Stimulated activated CD4-positive, alpha-beta T cell treated with anti-CD3 and anti-CD28 coated beads, Interleukin-12 subunit alpha, Interleukin-12 subunit beta, amount 100 ng/mL, for 48 hours (primary cell): Measurements from ENCODE around the gene PSMG3.

ENCODE experiments used
- DNase-seq, 3 donors: peaks; one replicate each; pipeline ENCODE4 v3.0.0-alpha.2; 2020; ENCODE audit warnings: low read depth in 2 of 3, low spot score in 1 of 3

Gene PSMG3

GRCh38 chr7:1545417-1546246, 24.2 kb downstream of the PSMG3 start:
- no peak for DNase-seq

- DNase-seq = no peak
Measured at GRCh38 chr7:1544896-1545416, 24.9 kb downstream of the PSMG3 start.

- DNase-seq = no peak
Measured at GRCh38 chr7:1544178-1544895, 25.5 kb downstream of the PSMG3 start.

GRCh38 chr7:1543826-1544177, 26.0 kb downstream of the PSMG3 start:
- DNase-seq = no peak

- DNase-seq = no peak
Measured at GRCh38 chr7:1542841-1543747, 26.7 kb downstream of the PSMG3 start.

- no peak for DNase-seq
Measured at GRCh38 chr7:1542329-1542728, 27.5 kb downstream of the PSMG3 start.

GRCh38 chr7:1541431-1542162, 28.2 kb downstream of the PSMG3 start:
- no peak for DNase-seq

- no peak for DNase-seq
Measured at GRCh38 chr7:1540776-1541271, 29.0 kb downstream of the PSMG3 start.

GRCh38 chr7:1539882-1540775, 29.7 kb downstream of the PSMG3 start:
- no peak for DNase-seq

GRCh38 chr7:1539181-1539881, 30.5 kb downstream of the PSMG3 start:
- no peak for DNase-seq

GRCh38 chr7:1538544-1539180, 31.2 kb downstream of the PSMG3 start:
- no peak for DNase-seq

GRCh38 chr7:1537535-1538412, 32.1 kb downstream of the PSMG3 start:
- no peak for DNase-seq

GRCh38 chr7:1536743-1537534, 32.9 kb downstream of the PSMG3 start:
- DNase-seq = no peak

- no peak for DNase-seq
Measured at GRCh38 chr7:1536455-1536742, 33.4 kb downstream of the PSMG3 start.

- no peak for DNase-seq
Measured at GRCh38 chr7:1535701-1536454, 34.0 kb downstream of the PSMG3 start.

- DNase-seq = no peak
Measured at GRCh38 chr7:1535100-1535458, 34.8 kb downstream of the PSMG3 start.
